Suprapubic skin (tissue), 4 donors: ENCODE results near the gene ABCC2.

Experiments used
- CTCF ChIP-seq, 2 donors: fragments of 200-600 bp in 1 of 2; fragments of 450-650 bp in 1 of 2; sonication (generic) in 1 of 2; IDR thresholded peaks; one replicate each; pipeline ENCODE4 v1.5.1; 2016 to 2019; ENCODE audit warnings: antibody characterized with exemption in 2 of 2, mild to moderate bottlenecking in 1 of 2, moderate library complexity in 1 of 2
- POLR2A ChIP-seq, 2 donors: fragments of 450-650 bp; IDR thresholded peaks; one replicate each; pipeline ENCODE4 v1.6.1; 2017; ENCODE audit warnings: antibody characterized with exemption in 2 of 2, mild to moderate bottlenecking in 2 of 2, moderate library complexity in 2 of 2
- POLR2AphosphoS5 ChIP-seq, 3 donors: sonication (generic); formaldehyde crosslinking; IDR thresholded peaks; one replicate each; pipeline ENCODE4 v1.6.1; 2017; ENCODE audit warnings: antibody characterized with exemption in 3 of 3

GRCh38 chr10:99850767-99851340 lies 68.4 kb downstream of the ABCC2 start:
- TF ChIP-seq POLR2A (IDR thresholded peaks at IDR 0.05) (no peak), CTCF (IDR thresholded peaks at IDR 0.05) (no peak), POLR2AphosphoS5 (IDR thresholded peaks at IDR 0.05) (no peak)
